ENCODE measurements around the gene NAP1L4. TPM values are rescaled to one million over a fixed set of nuclear protein-coding genes. Genes with fewer than 3 reads are reported as not detected.

NAP1L4 gene
- total RNA-seq, 1 experiment from 2014 or later = 212 TPM

DNA sequence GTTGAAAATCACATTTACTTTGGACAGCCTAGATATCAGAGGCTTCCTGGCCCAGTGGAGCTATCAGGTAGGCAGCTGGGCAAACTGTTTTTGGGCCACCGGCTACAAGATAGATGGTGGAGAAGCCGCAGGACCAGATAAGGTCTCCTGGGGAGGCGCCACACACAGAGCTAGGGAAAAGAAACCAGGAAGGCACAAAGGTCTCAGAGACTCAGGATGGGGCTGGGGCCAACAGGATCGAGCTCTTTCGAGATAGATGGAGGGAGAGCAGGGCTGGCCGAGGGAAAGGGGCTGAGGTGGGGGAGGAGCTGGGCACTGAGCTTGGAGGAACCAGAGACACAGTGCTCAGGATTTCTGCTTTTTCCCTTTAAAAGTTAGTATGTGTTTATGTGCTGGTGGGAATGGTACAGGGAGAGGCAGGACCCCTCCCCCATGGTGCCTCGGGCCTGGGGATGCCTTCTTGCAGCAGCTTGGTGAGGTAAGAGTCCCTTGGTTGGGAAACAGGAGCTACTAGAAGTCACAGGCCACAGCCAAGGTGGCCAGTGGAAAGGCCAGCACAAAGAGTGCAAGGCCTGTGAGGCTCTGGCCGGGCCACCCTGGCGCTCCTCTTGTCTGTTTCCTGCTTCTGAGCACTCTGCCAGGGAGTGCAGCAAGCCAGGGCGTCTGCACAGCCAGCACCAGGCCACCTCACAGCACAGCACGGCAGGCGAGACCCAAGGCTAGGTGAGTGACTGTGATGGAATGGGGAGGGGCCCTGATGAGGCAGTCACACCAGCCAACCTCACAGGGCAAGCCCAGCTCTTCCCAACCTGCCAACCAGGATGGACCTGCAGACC lies 11.5 kb upstream of the NAP1L4 start:
- Histone ChIP-seq H3K14ac (ENCODE audit: insufficient read depth, low read length) (no peak overlapping the region), H3K18ac (ENCODE audit: insufficient read length, low read depth, low read length) (no peak overlapping the region), H3K4me2 (ENCODE audit: insufficient read depth, insufficient read length, low read length) (no peak overlapping the region), H2AK5ac (ENCODE audit: insufficient read length, low read length) (no peak overlapping the region), H3K56ac (ENCODE audit: insufficient read length, low read depth, low read length) (no peak overlapping the region), H3K4me1 (ENCODE audit: insufficient read depth, low read length) (no peaks in the 10 kb centered on the region), H4K5ac (ENCODE audit: insufficient read length, low read depth, low read length) (no peak overlapping the region), H3K79me2 (ENCODE audit: insufficient read depth, low read length) (no peaks in the 10 kb centered on the region), H3K9me3 (ENCODE audit: control insufficient read depth, low read depth, low read length) (no peaks in the 10 kb centered on the region), H3K27me3 (ENCODE audit: insufficient read depth, low read length) (no peaks in the 10 kb centered on the region), H2BK120ac (ENCODE audit: low read depth, low read length, poor library complexity, severe bottlenecking) (no peak overlapping the region), H2BK5ac (ENCODE audit: insufficient read length, low read length) (no peak overlapping the region), H3K9ac (ENCODE audit: extremely low read depth, insufficient read length, low read length) (no peak overlapping the region), H3T11ph (ENCODE audit: low read length) (no peak overlapping the region), H3K4ac (ENCODE audit: low read depth, low read length) (no peak overlapping the region), H4K91ac (ENCODE audit: insufficient read length, low read depth, low read length) (no peak overlapping the region), H3K27ac (ENCODE audit: insufficient read length, low read depth, low read length) (no peak overlapping the region), H4K8ac (replicated peaks; ENCODE audit: insufficient read length, low read depth, low read length) (no peak overlapping the region), H2AFZ (ENCODE audit: low read length) (no peak overlapping the region), H4K20me1 (ENCODE audit: control insufficient read depth, insufficient read depth, insufficient read length) (no peaks in the 10 kb centered on the region), H2BK15ac (ENCODE audit: low read depth, low read length) (no peak overlapping the region), H3K23me2 (ENCODE audit: insufficient read length, low read depth, low read length, poor library complexity, severe bottlenecking) (no peaks in the 10 kb centered on the region), H2BK12ac (ENCODE audit: insufficient read length, low read depth, low read length) (no peak overlapping the region), H3K23ac (ENCODE audit: insufficient read length, low read depth, low read length) (no peak overlapping the region), H3K79me1 (ENCODE audit: insufficient read depth, low read depth, low read length, poor library complexity, severe bottlenecking) (no peaks in the 10 kb centered on the region), H2BK20ac (ENCODE audit: low read depth, low read length, poor library complexity, severe bottlenecking) (no peak overlapping the region)
- peaks cover 44 to 82% (median 65%) of the 10 kb centered on the region in 3 experiments; a peak in 6 of 7 replicates for H3K36me3 Mint-ChIP-seq (ENCODE audit: insufficient read depth in 1 of 3, low read depth in 3 of 3)
- TF ChIP-seq, protein P1, sequence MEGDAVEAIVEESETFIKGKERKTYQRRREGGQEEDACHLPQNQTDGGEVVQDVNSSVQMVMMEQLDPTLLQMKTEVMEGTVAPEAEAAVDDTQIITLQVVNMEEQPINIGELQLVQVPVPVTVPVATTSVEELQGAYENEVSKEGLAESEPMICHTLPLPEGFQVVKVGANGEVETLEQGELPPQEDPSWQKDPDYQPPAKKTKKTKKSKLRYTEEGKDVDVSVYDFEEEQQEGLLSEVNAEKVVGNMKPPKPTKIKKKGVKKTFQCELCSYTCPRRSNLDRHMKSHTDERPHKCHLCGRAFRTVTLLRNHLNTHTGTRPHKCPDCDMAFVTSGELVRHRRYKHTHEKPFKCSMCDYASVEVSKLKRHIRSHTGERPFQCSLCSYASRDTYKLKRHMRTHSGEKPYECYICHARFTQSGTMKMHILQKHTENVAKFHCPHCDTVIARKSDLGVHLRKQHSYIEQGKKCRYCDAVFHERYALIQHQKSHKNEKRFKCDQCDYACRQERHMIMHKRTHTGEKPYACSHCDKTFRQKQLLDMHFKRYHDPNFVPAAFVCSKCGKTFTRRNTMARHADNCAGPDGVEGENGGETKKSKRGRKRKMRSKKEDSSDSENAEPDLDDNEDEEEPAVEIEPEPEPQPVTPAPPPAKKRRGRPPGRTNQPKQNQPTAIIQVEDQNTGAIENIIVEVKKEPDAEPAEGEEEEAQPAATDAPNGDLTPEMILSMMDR (conservative IDR thresholded peaks at IDR 0.05) = no peak
- H3K27ac Mint-ChIP-seq = peak overlapping the region in 1 of 3 experiments; percentile 34; a peak in 1 of 7 replicates
- H3K9me3 Mint-ChIP-seq = no peaks in the 10 kb centered on the region
- DNase-seq = no peak
- no CpG with 5 or more reads among the region's 12 CpGs for WGBS (ENCODE audit: extremely low coverage, insufficient read length, low lambda C conversion rate)
- H3K4me1 Mint-ChIP-seq = peaks cover 12 to 13% of the 10 kb centered on the region in 2 experiments
- no peak overlapping the region for H3K4me3 Mint-ChIP-seq
- H3K27me3 Mint-ChIP-seq (ENCODE audit: low read depth) = no peaks in the 10 kb centered on the region

Measured in H9 (cell line).